Hematopoietic multipotent progenitor cell treated with erythropoietin and hydrocortisone succinate and interleukin-3 and kit ligand, for 17 days (in vitro differentiated cells): ENCODE data around the gene ZKSCAN5.
"Not testable (repeated sequence)": the region's sequence is repeated elsewhere in the genome, so short reads cannot be mapped to it uniquely, and the experiment has no call there.

Source experiments
- DNase-seq: peaks from one replicate; pipeline ENCODE4 v3.0.0-alpha.2; 2015; ENCODE audit warnings: low spot score

ZKSCAN5 gene

GRCh38 chr7:99551767-99552463 lies 47.5 kb downstream of the ZKSCAN5 start, which contains the start of gene FAM200A:
TSS of gene FAM200A (minus strand) at chr7:99552114. CDS start at chr7:99548407, 3,707 bp downstream.
- DNase-seq = peak; percentile 80

DNA sequence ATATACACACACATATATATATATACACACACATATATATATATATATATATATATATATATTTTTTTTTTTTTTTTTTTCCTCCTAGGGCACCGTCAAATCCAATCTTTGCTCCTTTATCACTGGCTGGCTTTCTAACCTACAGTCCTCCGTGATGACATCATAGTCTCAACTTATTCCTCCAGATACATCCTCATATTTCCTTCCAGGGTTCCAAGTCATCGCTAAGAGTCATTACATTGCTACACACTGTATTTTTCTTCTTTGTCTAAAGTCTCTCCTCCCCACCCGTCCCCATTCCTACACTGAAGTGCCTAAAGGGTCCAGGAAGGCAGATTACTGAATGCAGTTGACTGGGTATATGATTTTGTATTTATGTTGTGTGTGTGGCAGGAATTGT lies 48.6 kb downstream of the ZKSCAN5 start:
- DNase-seq = no peak

DNA sequence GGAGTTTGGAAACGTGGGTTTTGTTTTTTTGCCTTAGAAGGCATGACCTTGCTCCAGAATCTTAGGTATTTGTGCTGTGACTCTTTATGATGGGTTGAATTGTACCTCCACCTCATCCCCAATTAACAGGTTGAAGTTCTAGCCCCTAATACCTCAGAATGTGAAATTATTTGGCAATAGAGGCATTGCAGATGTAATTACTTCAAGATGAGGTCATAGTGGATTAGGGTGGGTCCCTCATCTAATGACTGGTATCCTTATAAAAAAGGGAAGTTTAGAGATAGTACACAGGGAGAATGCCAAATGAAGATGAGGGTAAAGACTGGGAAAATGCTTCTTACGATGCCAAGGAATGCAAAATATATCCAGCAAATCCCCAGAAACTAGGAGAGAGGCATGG lies 50.5 kb downstream of the ZKSCAN5 start:
- no peak for DNase-seq

GRCh38 chr7:99557196-99557607 lies 52.7 kb downstream of the ZKSCAN5 start:
- no peak for DNase-seq

DNA sequence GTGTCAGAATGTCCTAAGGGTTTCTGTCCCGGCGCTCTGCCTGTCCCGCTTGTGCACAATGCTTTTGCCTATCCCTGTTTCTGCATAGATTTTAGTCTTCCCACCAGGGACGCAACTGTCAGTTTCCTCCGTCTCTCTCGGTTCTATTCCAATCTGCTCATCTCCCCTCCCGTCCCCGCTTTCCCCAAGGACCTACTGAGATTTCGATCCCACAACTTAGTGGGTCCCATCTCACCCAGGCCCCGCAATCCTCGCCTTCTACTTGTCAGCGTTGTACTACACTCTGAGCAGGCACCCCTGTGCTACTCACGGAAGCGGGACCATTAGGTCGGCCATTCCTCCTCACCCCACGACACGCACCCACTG lies 53.5 kb downstream of the ZKSCAN5 start:
- DNase-seq = no peak

GRCh38 chr7:99558306-99559174 lies 54.1 kb downstream of the ZKSCAN5 start, which contains the start of gene ZNF655:
TSS of gene ZNF655 (plus strand) at chr7:99558642. CDS start at chr7:99560560, 1,918 bp downstream.
- DNase-seq = peak; percentile 69

DNA sequence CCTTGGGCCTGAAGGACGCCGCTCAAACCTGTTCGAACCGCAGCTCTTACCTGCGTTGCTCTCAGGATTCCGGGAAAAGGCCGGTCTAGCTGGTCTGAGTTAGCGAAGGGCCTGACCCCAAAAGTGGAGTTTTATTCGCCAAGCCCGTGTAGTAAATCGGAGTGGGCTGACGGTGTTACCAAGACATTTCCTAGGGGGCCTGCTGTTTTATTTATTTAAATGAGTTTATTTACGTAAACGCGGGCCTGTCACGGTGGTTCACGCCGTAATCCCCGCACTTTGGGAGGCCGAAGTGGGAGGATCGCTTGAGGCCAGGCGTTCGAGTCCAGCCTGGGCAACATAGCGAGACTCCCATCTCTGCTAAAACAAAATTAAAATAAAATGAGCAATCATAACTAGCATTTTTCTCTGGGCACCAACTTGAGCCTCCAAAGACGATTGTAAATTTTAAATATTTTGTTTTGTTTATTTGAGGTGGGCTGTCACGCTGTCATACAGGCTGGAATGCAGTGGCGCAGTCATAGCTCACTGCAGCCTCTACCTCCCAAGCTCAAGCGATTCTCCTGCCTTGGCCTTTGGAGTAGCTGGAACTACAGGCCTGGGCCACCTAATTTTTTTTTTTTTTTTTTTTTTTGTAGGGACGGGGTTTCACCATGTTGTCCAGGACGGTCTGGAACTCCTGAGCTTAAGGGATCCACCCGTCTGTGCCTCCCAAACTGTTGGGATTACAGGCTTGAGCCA lies 54.9 kb downstream of the ZKSCAN5 start:
- DNase-seq = no peak

GRCh38 chr7:99560834-99561736 lies 56.6 kb downstream of the ZKSCAN5 start:
- peak; percentile 5 for DNase-seq

DNA sequence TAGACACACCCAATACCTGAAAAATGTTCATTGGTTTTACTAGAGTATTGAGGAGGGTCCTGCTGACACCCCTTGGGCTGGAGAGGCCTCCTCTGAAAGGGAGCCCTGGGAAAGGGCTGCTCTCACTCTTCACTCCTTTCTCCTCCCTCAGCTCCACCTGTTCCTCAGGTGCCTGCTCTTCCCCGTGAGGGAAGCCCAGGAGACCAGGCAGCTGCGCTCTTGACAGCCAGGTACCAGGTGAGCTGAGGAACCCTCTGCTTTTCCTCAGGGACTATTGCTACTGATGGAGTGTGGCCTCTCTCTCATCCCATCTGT lies 57.2 kb downstream of the ZKSCAN5 start:
- DNase-seq = no peak

- no peak for DNase-seq
Measured at GRCh38 chr7:99562114-99562784, 57.8 kb downstream of the ZKSCAN5 start.

DNA sequence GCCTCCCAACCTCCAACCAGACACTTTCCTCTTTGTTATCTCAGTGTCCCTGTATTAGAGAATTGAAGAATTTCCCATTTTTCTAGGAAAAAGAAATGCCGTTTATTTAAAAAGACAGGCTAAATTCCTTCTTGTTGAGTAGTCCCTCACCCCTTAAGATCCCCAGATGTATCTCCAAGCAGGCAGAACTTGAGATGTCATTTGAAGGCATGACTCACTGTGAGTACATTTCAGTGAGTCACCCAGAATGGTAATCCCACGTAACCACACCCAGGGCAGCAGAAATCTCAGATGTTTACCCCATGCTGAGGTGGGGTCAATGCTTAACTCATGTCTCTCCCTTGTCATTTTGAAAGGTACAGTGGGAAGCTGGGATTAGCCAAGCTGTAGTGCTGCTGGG lies 58.4 kb downstream of the ZKSCAN5 start:
- DNase-seq = peak; percentile 78

DNA sequence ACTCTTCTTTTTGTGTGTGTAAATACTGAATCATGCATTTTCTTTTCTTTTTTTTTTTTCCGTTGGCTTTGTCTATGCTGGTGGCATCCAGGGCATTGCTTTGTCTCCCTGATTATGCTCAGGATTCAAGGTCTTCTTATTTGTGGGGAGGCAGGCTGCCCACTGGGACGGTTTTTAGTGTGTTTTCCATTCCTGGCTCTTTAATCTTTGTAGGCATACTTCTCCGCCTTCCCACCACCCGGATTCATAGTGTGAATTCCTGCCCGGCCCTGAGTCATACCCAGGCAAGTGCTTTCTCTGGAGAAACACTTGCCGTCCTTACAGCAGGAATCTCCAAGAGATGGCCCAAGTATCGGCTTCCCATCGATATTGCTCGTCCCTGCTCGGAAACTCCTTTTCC lies 59.2 kb downstream of the ZKSCAN5 start:
- DNase-seq = no peak

GRCh38 chr7:99568770-99569169 lies 64.3 kb downstream of the ZKSCAN5 start:
- DNase-seq = not testable (repeated sequence)

DNA sequence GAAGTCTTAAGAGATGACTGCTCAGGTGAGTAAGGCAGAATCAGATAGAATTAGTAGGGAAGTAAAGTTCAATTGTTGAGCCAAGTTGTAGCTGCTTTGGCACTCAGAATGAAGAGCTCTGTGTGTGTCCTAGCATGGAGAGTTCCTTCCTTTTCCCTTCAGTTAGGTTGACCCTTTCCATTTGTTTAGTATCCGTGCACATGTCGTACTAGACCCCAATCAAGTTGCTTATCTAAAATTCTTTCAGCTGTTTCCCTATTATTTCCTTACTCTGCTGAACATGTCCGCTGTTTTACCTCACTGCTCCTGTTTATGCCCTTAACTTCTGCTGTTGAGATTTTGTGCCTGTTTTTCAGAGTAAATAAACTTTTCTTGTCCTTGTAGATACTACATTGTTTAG lies 67.3 kb downstream of the ZKSCAN5 start:
- DNase-seq = no peak

- DNase-seq = no peak
Measured at GRCh38 chr7:99573257-99573656, 68.8 kb downstream of the ZKSCAN5 start.

DNA sequence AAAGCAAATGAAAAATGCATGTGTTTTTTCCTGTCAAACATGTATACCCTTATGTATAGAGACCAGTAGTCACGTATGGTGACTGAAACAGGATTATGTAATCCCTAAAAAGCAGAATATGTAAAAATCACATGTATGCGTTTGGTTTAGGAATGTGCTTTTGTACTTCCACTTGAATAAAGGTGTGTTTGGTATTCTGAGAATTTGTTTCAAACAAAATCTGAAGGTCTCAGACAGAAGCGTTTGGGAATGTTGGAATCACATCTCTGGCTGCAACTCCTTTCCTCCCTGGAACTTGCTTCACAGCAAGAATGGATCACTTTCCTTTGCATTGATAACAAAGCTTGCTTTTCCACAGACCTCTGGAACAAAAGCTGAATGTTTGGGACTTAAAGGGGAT lies 71.8 kb downstream of the ZKSCAN5 start:
- no peak for DNase-seq

DNA sequence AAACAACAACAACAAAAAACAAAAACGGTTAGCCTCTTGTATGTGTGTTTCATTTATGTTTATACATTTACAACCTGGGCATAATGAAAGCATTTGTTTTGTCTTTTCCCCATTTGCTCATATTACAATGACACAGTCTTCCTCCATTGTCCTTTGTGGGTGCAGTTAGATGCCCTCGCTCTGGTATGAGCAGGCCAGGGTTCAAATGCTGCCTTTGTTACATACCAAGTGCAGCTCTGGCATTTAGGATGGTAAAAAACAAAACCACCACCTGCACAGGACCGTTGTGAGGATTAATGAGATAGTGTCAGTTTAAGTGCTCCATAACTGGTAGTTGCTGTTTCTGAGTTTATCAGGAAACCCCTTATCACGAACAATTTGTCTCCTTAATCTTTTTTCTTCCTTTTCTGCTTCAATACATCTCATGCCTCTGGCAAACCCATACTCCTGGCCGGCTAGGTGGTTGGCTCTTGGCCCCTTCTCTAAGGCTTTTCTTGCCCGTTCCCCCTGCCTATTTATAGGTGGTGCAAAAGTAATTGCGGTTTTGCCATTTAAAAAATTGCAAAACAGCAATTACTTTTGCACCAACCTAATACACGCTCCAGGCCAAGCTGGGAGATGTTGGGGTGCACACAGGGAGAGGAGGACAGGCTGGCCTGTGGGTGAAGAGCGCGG lies 75.0 kb downstream of the ZKSCAN5 start:
- DNase-seq = no peak

GRCh38 chr7:99579956-99580777 lies 75.7 kb downstream of the ZKSCAN5 start:
- DNase-seq = peak; percentile 40

GRCh38 chr7:99580778-99581332 lies 76.4 kb downstream of the ZKSCAN5 start:
- not testable (repeated sequence) for DNase-seq
